Mesenteric fat pad (tissue), 1 donor: ENCODE measurements around the gene CALD1. TPM values are rescaled to one million over a fixed set of nuclear protein-coding genes. Genes with fewer than 3 reads are reported as not detected.

Source experiments
- DNase-seq: peaks from one replicate; pipeline ENCODE4 v3.0.0-alpha.2; 2020; ENCODE audit warnings: low spot score
- total RNA-seq: library from RNA; stranded (reverse); fragmentation: NEBNext Ultra II Directional; extraction: Animal tissue kit (Norgen Biotek cat#: 25700); gene quantifications from one replicate; pipeline ENCODE4 v1.2.1, GENCODE V29; 2021
- donor health status: DM: yes; HTN: yes; CAD: no.

CALD1 gene
- total RNA-seq, 1 donor from 2014 or later, result 227 TPM

DNA sequence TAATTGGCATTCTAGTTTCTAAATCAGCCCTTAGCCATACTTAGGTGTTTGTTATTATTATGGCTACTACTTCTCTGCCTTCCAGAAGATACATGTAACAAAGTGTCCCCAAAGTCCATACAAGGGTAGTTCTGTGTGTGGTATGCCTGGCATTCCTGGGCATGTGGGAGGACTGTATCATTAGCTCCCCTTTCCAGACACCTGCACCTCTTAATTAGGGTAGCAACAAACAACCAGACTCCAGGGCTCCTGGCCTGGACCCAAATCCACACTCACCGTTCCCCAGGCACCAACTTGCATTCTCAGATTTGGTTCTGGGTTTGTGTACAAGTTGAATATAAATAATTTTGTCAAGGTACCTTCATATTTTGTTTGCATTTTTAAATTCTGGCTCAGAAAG lies 15.5 kb upstream of the CALD1 start:
- DNase-seq, result no peak

DNA sequence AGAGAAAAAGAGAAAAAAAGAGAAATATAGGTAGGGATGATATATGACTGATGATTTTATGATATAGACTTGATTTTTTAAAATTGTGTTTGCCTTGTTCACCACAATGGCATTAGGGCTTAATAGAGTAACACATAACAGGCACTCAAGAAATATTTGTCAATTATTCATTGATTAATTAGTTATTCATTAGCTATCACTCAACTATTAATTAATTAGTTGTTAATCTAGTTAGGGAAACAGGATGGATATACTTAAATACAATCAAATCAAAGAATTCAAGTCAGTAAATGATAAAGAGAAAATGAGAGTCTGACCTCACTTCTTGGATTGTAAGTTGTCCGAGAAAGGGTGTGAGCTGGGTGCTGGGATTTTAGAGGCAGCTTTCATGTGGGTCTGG lies 15.1 kb upstream of the CALD1 start:
- DNase-seq, result no peak

DNA sequence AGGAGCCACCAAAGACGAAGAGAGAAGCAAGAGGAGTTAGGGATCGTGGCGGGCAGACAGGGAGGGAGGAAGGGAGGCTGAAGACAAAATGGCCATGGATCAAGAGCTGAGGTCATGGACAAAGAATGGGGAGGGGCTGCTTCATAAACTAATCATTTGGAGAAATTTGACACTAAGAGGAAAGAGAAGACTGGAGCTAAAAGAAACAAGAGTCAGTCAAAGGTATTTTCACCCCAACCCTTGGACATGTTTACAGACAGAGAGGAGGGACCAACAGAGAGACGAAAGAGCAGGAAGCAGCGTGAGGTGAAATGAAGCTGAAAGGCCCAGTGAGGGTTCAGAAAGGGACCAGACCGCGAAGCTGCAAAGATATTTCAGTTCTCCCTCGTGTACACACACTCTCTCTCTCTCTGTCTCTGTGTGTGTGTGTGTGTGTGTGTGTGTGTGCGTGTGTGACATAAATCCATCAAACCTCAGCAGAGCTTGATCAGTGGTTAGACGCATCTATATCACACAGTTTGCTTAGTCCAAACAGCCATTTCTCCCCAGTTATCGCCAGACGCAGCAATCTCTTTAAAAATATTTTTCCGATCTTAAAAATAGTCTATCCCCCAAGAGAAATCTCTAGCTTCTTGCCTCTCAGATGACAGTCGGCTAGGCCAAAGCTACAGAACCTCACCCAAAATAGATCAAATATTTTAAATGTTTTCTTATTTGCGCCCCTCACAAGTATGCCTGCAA lies 12.5 kb upstream of the CALD1 start:
- no peak for DNase-seq

DNA sequence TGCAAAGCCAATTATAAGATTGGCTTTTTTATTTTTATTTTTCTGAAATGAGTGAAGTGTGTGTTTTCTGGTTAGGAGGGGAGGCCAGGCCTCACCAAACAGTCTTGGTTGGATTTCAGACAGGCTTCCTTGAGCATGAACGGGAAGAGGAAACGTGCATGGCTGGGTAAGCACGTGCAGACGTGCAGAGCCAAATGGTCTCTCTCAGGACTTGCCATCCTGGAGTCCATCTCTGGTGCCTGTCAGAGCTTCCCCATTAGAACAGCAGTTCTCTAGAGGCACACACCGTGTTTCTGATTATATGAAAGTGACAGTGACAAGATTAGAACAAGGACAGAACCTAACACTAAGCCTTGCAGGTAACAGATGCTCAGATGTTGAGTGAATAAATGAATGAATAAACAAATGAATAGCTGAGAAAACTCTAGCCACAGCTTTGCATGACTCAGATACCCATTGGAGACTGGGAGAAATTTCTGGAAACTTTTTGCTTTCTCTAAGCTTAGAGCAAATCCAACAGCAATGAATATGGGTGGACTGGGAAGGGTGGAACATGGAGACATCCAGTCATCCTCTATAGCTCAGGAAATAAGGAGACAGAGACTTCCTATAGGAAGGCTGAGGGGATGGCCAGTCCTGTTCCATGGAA lies 11.8 kb upstream of the CALD1 start:
- DNase-seq, result no peak

DNA sequence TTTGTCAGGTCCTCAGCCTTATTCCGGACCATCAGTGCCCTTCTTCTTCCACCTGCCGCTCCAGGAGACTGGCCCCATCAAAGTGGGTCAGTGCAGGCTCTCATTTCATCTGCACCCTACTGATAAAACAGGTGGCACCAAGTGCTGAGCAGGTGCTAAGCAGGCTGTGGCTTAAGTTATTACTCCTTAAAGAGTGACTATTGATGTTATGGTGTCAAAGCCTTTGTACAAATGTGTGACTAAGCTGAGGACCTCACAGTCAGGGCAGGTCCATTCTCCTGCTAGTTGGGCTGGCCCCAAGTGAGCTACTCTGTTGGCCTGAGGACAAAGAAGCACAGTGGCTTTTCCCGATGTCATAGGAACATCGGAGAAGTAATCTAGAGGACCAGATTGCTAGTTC lies 11.2 kb upstream of the CALD1 start:
- DNase-seq, result no peak

DNA sequence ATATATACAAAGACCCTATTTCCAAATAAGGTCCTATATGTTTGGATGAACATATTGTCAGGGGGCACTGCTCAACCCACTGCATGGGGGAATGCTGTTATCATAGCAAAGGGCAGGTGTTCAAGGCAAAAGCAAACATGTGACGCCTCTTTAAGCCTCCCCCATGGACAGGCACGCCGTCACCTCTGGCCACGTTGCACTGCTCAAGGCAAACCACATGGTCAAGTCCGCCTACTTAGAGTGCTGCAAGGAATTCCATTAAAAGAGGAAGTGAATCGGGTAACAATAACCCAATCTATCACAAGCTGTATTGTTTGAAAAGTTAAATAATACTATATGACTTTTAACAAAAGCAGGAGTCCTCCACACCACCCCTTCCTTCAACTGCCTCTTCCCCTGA lies 8.8 kb upstream of the CALD1 start:
- DNase-seq, result no peak

DNA sequence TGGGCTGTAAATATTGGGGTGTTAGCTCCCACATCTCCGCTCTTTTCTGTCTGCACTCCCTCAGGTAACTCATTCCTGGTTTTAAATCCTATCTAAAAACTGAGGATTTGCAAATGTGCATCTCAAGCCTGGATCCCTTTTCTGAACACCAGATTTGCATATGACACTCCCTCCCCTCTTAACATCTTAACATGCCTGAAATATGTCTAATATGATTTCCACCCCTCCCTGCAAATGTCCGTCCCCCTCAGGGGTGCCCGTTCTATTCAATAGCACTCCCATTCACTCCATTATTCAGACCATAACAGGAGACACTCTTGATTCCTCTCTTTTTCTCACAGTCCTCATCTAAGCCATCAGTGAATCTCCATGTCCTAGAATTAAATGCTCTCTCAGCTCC lies 8.3 kb upstream of the CALD1 start:
- DNase-seq, result no peak

DNA sequence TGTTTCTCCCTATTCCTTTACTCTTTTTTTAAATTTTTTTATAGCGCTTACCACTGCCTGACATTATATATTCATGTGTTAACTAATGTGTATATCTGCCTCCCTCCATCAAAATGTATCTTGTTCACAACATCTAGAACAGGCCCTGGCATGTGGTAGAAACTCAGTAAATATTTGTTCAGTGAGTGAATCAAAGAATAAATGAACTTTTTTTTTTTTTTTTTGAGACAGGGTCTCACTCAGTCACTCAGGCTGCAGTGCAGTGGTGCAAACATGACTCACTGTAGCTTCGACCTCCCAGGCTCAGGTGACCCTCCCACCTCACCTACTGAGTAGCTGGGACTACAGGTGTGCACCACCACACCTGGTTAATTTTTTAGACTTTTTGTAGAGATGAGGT lies 7.5 kb upstream of the CALD1 start:
- no peak for DNase-seq

DNA sequence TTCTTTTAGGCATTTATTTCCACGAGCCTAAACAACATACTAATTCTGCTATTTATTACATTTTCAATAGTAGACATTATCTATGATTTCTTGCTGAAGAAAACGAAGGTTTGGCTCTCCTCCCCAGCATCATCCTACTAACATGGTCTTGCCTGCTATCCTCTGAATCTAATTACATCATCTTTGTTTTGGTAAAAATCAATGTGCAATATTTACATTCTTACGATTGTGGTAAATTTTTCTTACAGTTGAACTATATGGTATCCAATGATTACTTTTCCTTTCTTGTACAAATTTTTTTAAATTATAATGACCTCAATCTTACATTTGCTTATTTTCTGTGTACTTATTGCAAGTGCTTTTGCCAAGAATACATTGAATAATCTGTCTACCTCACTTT lies 7.0 kb upstream of the CALD1 start:
- no peak for DNase-seq

DNA sequence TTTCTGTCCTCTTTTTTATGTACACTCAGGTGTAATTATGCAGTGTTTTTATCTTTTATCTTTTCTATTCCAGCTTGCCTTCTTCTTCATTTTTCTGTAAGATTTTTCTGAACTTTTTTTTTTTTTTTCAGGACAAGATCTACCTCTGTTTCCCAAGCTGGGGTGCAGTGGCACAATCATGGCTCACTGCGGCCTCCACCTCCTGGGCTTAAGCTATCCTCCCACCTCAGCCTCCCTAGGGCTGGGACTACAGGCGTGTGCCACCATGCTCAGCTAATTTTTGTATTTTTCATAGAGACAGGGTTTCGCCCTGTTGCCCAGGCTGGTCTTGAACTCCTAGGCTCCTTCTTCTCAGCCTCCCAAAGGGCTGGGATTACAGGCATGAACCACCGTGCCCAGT lies 6.3 kb upstream of the CALD1 start:
- no peak for DNase-seq

DNA sequence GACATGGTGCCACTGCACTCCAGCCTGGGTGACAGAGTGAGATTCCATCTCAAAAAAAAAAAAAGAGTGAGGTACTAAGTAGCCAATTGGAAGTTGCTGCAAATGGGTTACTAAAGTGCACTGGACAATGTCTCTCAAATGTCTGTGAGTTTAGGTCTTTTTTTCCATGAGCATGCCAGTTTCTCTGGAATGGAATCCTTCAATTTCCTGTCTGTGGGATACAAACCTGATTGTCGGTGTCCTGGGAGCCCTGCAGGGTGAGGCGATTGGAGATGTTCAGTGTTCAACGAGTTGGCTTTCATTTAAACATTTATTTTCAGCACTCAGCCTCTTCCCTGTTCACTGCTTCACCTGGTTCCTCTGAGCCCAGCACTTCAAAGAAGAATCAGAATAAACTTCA lies 5.3 kb upstream of the CALD1 start:
- no peak for DNase-seq

DNA sequence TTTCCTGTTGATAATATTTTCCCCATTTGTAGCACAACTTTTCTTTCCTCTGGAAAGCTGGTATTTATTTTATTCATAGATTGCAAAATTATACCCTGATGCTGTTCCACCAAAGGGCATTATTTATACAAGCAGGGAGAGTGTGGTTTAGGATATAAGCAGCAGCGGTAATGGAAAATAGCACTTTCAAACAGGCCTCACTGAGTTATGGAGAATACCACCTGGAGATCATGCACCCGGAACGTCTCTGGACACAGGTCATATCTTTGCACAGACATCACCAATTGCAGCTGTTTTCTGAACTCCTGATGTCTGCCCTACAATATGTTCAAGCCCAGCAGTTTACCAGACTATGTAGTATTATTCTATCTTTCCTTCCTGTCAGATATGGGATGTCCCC lies 2.0 kb upstream of the CALD1 start:
- DNase-seq, result no peak

DNA sequence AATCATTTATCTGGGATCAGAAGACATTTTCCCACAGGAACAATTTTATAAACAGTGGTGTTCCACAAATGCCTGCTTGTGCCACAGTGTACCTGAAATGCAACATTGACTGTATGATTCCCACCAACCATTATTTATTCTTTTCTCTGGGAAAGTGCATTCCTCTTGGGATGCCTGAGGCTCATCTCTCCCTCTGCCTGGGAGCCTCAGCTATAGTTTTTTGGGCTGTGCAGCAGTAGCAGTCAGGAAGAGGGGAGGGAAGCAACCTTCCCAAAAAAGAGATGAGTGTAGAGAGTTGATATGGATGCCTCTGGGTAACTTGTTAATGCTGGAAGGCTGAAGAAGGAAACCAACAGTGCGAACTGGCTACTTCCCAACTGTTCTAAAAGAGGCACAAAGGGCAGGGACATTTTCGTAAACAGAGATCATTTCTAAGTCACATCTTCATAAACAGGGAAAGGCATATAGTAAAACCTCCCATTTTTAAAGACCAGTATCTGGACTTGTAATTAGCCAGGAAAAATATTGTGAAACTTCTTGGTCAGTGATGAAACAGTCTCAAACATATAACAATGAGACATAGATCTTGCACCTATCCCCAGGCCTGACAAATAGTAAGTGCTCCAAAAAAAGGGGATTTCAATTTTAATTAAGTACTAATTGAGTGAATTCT lies 1.4 kb upstream of the CALD1 start:
- no peak for DNase-seq

DNA sequence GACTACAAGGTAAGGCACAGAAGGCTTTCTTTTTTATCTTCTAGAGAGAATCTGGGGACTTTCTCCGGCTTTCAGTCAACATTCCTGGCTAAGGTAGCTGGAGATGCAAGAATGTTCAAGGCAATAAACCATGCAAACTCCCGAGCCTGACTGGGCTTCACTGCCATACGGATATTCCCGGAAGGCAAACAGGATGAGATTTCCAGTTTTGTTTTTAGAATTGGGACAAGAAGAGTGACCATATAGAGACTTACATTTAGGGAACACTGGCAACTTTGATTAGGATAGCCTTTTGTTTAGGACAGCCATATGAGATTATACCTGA lies 269 bp downstream of the CALD1 start:
- DNase-seq, result no peak

DNA sequence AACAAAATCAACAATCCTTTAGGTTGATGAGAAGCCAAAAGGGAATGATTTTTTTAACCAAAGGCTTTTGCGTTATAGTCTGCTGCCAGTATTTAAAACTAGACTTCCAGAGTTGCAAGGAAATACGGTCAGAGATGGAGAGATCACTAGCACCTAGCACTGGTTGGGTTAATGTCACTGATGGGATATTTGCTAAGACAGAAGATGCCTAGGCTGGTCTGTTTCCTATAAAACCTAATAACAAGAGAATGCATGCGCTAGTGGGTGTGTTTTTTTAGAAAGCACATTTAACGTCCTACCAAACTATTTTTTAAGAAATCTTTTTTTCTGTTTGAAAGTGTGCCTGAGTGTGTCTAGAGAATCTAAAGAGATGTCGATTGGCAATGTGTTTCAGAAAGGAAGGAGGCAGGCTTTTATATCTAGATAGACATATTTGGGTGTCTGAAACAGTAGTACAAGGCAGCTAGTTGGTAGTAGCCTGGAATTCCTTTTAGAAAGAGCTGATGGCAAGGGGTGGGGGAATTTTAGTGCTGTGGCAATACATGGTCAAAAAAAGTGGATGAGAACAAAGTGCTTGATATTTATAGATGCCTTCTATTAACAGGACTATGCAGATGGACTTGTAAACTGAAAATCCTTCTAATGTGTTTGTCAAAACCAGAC lies 863 bp downstream of the CALD1 start:
- no peak for DNase-seq

DNA sequence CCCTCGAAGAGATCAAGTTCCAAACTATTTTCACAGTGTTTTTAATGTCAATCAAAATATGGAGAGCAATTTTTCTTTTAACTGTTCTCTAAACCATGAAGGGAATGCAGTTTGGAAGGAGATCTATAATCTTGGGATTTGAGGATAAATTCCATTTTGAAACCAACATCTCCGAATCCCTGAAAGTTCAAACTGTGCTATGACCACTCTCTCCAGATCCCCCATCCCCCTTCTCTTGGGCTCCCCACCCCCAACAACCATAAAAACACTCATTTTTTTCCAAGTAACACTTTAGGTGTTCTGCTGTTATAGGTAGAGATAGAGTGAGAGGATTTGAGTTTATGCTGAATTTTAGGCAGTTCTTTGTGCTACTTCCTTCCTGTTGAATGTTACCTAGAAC lies 1.7 kb downstream of the CALD1 start:
- DNase-seq, result no peak

DNA sequence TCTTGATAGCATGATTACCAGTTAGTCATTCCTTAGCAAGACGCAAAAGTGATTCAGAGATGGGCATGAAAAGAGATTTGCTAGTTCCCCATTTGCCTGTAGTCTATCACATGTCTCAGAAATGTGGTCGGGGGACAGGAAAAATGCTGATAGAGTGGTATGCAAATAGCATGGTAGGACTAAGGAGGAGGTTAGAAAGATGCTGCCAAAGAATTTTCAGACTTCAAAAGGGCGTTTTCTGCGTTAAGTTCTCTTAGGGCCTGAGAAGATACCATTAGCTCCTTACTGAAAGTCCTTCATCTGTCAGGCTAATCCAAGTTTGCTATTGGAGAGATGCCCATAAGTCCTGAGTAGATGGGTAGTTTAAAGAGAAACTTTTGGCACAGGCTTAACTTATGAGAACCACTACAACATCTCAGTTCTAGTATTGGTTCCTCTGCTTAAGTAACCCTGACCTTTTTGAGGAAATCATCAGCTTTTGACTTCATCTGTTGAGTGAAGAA lies 2.7 kb downstream of the CALD1 start:
- DNase-seq, result no peak

DNA sequence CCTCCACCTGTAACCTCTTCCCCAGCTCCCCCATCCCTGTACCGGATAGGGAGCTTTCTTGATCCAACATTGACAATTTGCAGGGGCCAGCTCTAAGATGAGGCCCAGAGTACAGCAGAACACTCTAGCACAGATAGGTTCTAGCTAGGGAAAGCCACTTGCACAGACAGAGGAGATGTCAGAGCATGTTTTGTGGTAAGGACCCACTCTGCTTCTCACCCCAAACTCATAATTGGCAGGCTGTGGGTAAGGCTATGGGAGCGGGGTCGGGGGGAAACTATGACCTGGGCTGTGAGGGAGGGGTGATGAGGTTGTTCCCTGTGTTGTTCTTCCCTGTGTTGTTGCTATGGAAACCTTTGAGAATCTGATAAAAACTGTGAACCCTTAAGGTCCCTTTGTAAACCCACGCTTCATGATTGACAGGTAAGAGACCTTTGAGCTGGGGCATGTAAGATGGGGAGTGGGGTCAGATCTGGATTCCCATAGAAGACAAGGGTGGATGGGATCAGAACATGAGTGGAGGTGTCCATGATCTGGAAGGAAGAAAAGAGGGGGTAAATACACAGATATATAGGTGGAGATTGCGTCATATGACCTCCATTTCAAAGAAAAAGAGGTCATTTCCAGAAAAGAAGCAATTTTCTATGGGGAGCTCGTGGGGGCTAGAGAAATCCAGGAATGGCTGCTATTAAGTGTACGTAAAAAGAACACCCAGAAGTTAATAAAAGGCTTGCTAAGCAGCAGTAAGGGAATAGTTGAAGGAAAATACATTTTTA lies 4.0 kb downstream of the CALD1 start:
- no peak for DNase-seq

DNA sequence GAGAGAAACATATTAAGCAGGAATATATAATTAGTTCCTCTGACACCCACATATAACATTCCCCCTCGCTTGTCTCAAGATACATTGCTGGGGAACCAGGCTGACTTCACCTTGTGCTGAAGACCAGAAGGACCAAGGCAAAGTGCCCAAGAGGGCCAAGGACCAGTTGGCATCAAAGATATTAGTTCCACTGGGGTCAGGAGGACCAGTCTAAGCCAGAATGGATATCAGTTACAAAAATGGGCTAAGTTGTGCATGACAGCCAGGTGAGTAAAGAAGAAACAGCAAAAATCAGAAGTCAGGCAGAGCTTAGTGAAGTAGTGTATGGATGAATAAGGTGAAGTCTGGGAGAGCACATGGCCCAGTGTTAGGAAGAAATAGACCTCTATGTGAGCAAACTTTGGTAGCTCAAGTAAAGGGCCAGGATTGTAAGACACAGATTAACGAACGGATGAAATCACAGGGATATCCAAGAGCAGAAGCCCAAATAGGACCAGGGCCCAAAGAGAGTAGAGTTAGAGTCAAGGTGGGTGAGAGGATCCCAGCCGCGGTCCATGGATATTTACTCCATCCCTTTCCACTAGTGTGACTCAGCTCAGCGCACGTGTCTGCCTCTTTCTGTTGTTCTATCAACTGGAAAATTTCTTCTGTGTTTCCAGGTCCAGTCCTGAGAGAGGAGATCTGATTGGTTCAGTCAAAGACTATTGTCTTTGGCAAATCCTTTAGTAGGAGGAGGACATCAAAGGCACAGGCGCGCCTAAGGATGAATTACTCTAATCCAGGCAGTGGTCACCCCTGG lies 5.0 kb downstream of the CALD1 start:
- DNase-seq, result no peak

DNA sequence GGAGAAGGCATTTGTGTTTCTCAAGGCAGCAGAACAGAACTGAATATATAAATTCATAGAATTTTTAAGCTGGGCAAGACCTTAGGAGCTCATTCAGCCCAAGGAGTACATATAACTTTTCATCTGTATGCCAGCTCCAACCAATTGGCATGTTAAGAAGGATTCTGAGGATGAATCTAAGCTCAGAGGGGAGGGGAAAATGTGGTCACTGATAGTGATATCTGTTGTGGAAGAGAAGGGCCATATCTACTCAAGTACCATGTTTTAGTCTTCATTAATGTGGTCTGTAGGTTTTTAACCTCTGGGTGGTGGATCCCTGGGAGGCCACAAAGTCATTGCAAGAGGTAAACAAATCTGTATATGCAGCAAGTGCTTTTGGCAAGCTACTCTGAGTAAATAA lies 6.4 kb downstream of the CALD1 start:
- DNase-seq, result no peak

DNA sequence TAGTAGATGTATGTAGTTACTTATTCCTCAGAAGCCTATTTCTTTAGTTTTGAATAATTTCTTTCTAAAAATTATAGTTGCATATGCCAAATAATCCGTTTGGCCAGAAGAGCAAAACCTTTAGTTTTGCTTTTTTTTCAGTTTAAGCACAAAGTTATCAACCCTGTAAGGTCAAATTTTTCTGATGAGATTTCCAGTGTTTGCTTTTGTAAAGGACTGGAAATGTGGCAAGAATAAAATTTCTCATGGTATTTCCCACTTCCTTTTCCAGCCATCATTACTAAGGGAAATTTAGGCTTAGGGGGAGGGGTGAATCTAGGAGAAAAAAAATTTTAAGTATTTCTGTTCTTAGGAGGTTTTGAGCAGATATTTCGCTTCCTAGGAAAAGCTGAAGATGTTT lies 7.6 kb downstream of the CALD1 start:
- no peak for DNase-seq
